ENCODE data around the gene SINHCAF.

DNA sequence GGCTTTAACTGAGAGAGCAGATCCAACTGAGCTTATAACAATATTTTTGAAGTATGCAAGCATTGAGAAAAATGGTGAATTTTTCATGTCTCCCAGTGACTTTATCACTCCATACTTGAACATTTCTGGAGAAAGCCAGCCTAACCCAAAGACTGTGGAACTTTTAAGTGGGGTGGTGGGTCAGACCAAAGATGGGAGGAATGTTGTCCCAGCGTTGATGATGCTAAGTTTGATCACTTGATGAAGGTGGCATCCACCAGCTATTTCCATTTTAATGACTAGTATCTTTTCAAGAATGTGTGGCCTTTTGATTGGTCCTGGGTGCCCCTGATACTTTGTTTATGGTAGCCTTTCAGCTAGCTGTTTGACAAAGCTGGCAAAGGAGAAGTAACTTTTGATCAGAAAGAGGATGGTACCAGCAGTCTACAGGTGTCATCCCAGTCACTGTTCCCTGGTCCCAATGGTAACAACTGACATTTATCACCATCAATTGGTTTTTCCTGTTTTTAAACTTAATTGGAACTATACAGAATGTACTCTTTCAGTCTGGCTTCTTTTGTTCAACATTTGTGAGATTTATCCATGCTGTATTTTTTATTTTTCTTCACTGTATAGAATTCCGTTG, 14.2 kb downstream of the SINHCAF start:
- TF ChIP-seq, protein P1, sequence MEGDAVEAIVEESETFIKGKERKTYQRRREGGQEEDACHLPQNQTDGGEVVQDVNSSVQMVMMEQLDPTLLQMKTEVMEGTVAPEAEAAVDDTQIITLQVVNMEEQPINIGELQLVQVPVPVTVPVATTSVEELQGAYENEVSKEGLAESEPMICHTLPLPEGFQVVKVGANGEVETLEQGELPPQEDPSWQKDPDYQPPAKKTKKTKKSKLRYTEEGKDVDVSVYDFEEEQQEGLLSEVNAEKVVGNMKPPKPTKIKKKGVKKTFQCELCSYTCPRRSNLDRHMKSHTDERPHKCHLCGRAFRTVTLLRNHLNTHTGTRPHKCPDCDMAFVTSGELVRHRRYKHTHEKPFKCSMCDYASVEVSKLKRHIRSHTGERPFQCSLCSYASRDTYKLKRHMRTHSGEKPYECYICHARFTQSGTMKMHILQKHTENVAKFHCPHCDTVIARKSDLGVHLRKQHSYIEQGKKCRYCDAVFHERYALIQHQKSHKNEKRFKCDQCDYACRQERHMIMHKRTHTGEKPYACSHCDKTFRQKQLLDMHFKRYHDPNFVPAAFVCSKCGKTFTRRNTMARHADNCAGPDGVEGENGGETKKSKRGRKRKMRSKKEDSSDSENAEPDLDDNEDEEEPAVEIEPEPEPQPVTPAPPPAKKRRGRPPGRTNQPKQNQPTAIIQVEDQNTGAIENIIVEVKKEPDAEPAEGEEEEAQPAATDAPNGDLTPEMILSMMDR (IDR thresholded peaks at IDR 0.05) = no peak
- TF ChIP-seq POLR2AphosphoS5 (IDR thresholded peaks at IDR 0.05) = no peak
- TF ChIP-seq POLR2A (IDR thresholded peaks at IDR 0.05) = no peak

Measured in breast epithelium (tissue), 3 donors.